ENCODE measurements around the gene CSMD2.

The CSMD2 gene

GRCh38 chr1:33711511-33711910 is 453.5 kb downstream of the CSMD2 start:
- no peak for ATAC-seq

GRCh38 chr1:33710967-33711366 is 454.1 kb downstream of the CSMD2 start:
- ATAC-seq = no peak
- no peak for TF ChIP-seq BACH2 (CRISPR knock-in tag; IDR thresholded peaks at IDR 0.05; ENCODE audit: borderline replicate concordance)
- TF ChIP-seq CSRNP3 (CRISPR knock-in tag; IDR thresholded peaks at IDR 0.05) = no peak
- TF ChIP-seq ZNF8 (CRISPR knock-in tag; IDR thresholded peaks at IDR 0.05) = no peak
- no peak for TF ChIP-seq CSDC2 (CRISPR knock-in tag; IDR thresholded peaks at IDR 0.05)
- TF ChIP-seq RARB (CRISPR knock-in tag; IDR thresholded peaks at IDR 0.05) = no peak
- no peak for TF ChIP-seq ZFP30 (CRISPR knock-in tag; IDR thresholded peaks at IDR 0.05)
- no peak for TF ChIP-seq ZC3H10 (CRISPR knock-in tag; IDR thresholded peaks at IDR 0.05)
- no peak for TF ChIP-seq TOX (CRISPR knock-in tag; IDR thresholded peaks at IDR 0.05; ENCODE audit: borderline replicate concordance)

More at GRCh38 chr1:33711511-33711910, 453.5 kb downstream of the CSMD2 start:
- TF ChIP-seq BACH2 (CRISPR knock-in tag; IDR thresholded peaks at IDR 0.05; ENCODE audit: borderline replicate concordance) (no peak), TCF4 (CRISPR knock-in tag; IDR thresholded peaks at IDR 0.05; ENCODE audit: borderline replicate concordance) (no peak), ISL1 (CRISPR knock-in tag; IDR thresholded peaks at IDR 0.05) (no peak), ZFP3 (CRISPR knock-in tag; IDR thresholded peaks at IDR 0.05) (no peak), ZNF8 (CRISPR knock-in tag; IDR thresholded peaks at IDR 0.05) (no peak), CSDC2 (CRISPR knock-in tag; IDR thresholded peaks at IDR 0.05) (no peak)

- ATAC-seq = no peak
- TF ChIP-seq ARNTL (CRISPR knock-in tag; IDR thresholded peaks at IDR 0.05; ENCODE audit: borderline replicate concordance, low read depth) (no peak), CREB5 (CRISPR knock-in tag; IDR thresholded peaks at IDR 0.05; ENCODE audit: low read depth) (no peak), TCF4 (CRISPR knock-in tag; IDR thresholded peaks at IDR 0.05; ENCODE audit: borderline replicate concordance) (no peak), ZFP30 (CRISPR knock-in tag; IDR thresholded peaks at IDR 0.05) (no peak), SNAI2 (CRISPR knock-in tag; IDR thresholded peaks at IDR 0.05) (no peak), ZFP3 (CRISPR knock-in tag; IDR thresholded peaks at IDR 0.05) (no peak), RARB (CRISPR knock-in tag; IDR thresholded peaks at IDR 0.05) (no peak), TSHZ2 (CRISPR knock-in tag; IDR thresholded peaks at IDR 0.05) (no peak), CSDC2 (CRISPR knock-in tag; IDR thresholded peaks at IDR 0.05) (no peak)
Measured at GRCh38 chr1:33709783-33710718, 455.0 kb downstream of the CSMD2 start.

- ATAC-seq = no peak
- TF ChIP-seq ISL1 (CRISPR knock-in tag; IDR thresholded peaks at IDR 0.05) (no peak), RARB (CRISPR knock-in tag; IDR thresholded peaks at IDR 0.05) (no peak)
Measured at GRCh38 chr1:33709174-33709782, 455.8 kb downstream of the CSMD2 start.

- ATAC-seq = no peak
- TF ChIP-seq GLIS3 (CRISPR knock-in tag; IDR thresholded peaks at IDR 0.05) = no peak
- TF ChIP-seq ZNF70 (CRISPR knock-in tag; IDR thresholded peaks at IDR 0.05) = no peak
- TF ChIP-seq CREB5 (CRISPR knock-in tag; IDR thresholded peaks at IDR 0.05; ENCODE audit: low read depth) = no peak
- TF ChIP-seq ISL1 (CRISPR knock-in tag; IDR thresholded peaks at IDR 0.05) = no peak
- no peak for TF ChIP-seq TOX (CRISPR knock-in tag; IDR thresholded peaks at IDR 0.05; ENCODE audit: borderline replicate concordance)
- no peak for TF ChIP-seq ZC3H10 (CRISPR knock-in tag; IDR thresholded peaks at IDR 0.05)
- no peak for TF ChIP-seq ARNTL (CRISPR knock-in tag; IDR thresholded peaks at IDR 0.05; ENCODE audit: borderline replicate concordance, low read depth)
- TF ChIP-seq CSDC2 (CRISPR knock-in tag; IDR thresholded peaks at IDR 0.05) = no peak
- TF ChIP-seq RARB (CRISPR knock-in tag; IDR thresholded peaks at IDR 0.05) = no peak
- TF ChIP-seq PATZ1 (CRISPR knock-in tag; IDR thresholded peaks at IDR 0.05; ENCODE audit: borderline replicate concordance) = no peak
- TF ChIP-seq POU6F1 (CRISPR knock-in tag; IDR thresholded peaks at IDR 0.05; ENCODE audit: borderline replicate concordance, low read depth) = no peak
Measured at GRCh38 chr1:33706634-33707255, 458.3 kb downstream of the CSMD2 start.

All from SK-N-SH treated with all-trans-retinoic acid at 6 μM for 48 hours (cell line).